GM18861 (cell line): ENCODE data around the gene ENKD1.
A peak's percentile ranks its signal among the peaks of the same experiment; 100 is the strongest.

Experiments used
- ATAC-seq: cut with Tn5 transposase; IDR thresholded peaks from one replicate; pipeline ENCODE4 v1.9.1; 2021; ENCODE audit not compliant: unreplicated experiment

Gene ENKD1

DNA sequence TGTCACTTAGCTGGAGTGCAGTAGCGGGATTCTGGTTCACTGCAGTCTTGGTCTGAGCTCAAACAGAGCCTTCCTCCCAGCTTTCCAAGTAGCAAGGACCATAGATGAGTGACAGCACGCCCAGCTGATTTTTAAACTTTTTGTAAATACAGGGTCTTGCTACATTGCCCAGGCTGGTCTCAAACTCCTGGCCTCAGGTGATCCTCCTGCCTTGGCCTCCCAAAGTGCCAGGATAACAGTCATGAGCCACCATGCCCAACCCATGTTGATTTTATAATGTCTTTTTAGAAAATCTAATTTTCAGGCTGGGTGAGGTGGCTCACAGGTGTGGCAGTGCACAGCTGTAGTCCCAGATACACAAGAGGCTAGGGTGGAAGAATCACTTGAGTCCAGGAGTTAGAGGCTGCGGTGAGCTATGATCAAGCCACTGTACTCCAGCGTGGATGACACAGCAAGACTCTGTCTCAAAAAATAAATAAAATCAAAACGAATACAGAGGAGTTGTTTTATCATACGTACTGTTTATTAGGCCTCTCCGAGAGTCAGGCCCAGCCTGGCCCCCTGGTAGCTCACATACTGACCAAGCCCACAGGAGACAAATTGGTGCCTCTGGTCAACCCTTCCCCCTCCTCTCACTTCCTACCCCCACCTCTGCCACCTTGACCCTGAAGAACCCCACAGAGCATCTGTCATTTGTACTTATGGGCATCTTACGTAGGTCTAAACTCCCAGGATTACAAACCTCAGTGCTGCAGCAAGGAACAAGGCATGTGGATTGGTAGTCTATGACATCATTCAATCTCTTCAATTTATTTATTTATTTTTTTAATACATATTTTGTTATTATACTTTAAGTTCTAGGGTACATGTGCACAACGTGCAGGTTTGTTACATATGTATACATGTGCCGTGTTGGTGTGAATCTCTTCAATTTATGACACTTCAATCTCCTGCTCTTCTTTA is 13.7 kb upstream of the ENKD1 start:
- no peak for ATAC-seq

DNA sequence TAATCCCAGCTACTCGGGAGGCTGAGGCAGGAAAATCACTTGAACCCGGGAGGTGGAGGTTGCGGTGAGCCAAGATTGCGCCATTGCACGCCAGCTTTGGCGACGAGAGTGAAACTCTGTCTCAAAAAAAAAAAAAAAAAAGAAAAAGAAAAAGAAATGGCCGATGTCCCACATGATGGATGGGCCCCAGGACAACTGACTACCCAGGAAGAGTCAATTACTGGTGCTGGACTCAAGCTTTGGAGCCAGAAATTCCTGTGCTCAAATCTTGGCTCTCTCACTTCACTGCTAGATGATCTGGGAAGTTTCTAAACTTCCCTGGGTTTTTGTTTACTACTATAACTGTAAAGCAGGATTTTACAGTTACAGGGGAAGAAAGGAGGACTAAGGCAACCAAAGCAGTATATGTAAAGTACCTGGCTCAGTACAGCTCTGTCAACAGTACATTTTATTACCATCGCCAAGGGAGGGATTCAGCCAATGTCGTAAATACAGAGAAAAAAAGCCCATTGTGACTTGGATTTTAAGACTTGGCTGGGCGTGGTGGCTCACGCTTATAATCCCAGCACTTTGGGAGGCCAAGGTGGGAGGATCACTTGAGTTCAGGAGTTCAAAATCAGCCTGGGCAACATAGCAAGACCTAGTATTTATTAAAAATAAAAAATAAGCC is 11.9 kb upstream of the ENKD1 start:
- no peak for ATAC-seq

DNA sequence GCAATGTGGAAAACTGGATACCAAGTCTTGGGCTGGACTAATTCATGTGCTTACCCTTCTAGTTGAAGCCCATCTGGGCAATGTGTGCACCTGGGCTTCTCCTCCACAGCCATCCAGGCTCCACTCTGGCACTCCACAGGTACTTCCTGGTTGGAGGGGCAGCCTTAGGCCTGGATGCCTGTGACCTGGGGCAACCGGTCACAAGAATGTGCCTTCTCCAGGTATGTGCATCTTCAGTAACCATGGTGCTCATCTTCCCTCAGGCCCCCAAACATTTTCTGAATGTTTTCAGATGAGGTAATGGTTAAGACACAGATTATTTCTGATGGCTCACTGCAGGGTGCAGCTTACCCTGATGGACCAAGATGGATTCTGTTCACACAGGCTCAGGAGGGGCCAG is 11.2 kb upstream of the ENKD1 start:
- no peak for ATAC-seq

- ATAC-seq, result no peak
These were observed 10.4 kb upstream of the ENKD1 start for GRCh38 chr16:67676939-67677338.

DNA sequence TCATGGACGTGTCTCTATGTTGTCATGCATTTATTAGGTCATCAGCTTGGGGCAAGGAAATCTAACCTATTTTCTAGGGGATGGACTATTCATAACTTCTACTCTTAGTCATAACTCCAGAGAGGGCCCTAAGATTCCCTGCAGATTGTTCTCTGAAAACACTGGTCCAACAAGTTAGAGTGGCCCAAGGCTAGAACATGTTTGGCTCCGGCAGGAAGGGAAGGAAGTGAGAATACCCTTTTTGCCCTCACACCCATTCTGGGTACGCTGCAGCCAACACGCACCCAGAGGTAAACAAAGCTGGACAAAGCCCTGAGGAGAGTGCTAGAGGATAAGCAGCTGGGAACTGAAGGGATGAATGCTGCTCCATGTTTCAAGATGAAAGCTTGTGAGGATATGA is 10.0 kb upstream of the ENKD1 start:
- no peak for ATAC-seq

DNA sequence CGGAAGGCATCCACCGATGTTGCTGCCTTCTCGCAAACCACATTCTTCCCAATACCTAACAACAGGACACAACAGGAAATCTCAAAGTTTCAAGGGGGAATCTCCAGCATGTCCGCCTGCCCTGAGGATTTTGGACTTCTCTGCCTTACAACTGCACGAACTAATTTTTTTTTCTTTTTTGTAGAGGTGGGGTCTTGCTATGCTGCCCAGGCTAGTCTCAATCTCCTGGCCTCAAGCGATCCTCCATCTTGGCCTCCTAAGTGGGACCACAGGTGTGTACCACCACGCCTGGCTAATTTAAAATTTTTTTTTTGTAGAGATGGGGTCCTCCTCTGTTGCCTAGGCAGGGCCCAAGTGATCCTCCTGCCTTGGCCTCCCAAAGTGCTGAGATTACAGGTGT is 9.4 kb upstream of the ENKD1 start:
- no peak for ATAC-seq

- ATAC-seq, result no peak
These were observed 9.0 kb upstream of the ENKD1 start for GRCh38 chr16:67675579-67675935.

DNA sequence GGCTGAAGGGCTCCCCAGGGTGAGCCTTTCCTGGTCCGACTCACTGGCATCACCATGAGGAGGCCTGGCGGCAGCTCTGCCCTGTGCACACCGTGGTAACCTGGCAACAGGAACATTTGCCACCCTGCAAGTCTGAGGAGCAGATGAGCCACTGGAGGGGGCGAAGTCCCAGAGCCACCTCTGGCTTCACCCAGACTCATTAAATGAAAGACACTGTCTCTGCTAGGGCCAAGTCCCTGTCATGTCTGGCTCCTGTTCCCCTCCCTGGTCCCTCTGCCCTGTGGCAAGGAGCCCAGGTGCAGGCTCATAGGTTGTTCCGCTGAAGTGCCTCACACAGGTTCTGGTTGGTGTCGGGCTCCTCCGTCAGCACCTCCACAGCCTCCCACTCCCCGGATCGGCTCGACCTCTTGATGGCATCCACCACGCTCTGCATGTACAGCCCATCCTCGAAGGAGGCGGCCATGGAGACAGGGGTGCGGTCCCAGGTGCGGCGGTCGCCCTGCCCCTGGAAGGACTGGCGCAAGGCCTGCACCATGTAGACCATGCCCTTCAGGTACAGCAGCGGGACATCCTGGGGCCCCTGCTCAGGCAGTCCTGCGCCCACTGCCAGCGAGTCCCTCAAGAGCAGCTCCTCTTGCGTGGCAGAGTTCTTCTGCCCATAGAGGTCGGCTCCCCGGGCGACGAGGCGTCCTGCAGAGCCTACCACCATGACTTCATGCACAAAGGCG is 8.5 kb upstream of the ENKD1 start:
- no peak for ATAC-seq

DNA sequence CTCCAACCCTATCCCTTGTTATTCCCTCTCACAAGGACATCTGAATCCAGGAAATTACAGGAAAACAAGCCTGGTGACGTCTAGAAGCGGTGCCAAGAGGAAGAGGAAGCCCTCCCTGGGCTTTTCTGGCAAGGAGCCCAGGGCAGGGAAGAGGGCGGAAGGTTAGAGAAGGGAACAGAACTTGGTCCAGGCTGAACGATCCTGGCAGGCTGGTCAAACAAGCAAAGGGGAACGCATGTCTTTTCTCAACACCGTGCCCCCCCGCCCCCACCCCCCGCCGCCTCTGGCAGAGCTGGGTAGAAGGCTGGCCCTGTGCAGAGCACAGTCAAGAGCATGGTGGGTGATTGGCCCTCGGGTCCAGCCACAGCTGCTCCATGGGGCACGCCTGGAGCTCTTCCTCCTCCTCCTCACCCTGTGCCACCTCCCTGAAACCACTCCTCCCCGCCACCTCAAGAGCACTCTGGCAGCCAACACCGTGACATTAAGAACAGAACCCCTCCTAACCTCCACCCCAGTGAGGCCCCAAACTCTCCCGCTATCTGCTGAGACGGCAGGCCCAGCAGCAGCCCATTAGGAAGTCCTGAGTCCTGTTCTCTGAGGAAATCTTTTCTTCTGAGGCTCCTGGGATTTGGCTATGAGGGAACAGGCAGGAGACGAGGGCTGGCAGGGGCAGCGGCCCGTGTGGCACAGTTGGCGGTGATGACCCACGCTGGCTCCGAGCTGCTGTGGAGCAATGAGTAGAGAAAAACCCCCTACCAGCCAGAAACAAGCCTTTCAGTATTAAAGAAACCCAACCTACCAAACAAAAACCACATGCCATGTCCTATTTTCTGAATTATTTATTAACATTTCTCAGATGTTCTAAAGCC is 7.4 kb upstream of the ENKD1 start:
- ATAC-seq, result no peak

DNA sequence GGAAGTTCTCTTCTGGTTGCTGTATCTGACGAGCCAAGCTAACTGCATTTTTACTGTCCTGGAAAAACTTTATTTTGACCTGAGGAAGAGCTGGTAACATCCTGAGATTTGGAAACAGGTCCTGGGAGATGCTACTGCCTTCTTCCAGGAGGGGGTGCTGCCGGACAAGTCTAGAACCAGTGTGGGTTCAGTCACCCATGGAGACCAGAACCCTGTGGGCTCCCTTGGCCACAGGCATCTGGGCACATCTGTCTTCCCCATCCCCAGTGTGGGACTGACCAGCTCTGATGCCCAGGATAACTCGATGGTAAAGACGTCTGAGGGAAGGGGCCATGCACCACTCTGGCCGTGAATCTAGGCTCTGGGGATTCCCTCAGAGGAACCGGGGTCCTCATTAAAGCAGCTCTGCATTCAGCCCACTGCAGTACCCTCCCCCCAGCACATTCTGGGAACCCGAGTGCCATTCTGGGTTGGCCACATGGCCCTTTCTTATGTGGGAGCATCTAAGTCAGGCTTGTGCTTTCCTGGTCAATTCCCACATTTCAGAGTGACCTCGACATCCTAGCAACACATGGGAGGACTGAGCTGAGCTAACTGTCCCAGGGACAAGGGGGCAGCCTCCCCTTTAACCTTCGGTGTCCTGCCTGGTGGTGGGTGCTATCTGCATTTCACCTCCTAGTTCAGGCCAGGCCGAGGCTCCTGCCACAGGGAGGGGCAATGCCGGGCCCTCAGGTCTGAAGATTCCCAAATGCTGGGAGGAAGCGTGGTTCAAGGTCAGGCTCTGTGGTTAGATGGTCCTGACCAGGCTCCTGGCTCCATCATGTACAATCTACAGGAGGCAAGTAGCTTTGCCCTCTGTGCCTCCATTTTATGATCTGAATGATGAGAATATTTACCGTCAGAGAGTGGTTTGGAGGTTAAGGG is 6.5 kb upstream of the ENKD1 start:
- ATAC-seq, result no peak

DNA sequence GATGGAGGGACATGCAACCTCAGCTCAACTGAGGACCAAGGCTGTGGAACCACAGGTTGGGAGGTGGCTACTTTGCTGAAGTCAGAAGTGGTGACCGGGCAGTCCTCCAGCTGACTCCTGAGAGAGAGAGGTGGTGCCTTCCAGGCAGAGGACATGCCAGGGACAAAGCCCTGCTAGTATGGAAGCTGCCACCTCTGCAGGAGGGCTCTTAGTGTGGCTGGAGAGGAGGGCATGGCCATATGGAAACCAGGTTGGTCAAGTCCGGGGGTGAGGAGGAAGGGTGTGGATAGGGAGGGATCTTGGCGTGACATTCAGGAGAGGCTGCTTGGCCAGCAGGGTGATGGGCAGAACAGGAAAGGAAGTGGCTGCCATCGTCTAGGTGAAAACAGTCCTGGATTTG is 5.8 kb upstream of the ENKD1 start:
- no peak for ATAC-seq

DNA sequence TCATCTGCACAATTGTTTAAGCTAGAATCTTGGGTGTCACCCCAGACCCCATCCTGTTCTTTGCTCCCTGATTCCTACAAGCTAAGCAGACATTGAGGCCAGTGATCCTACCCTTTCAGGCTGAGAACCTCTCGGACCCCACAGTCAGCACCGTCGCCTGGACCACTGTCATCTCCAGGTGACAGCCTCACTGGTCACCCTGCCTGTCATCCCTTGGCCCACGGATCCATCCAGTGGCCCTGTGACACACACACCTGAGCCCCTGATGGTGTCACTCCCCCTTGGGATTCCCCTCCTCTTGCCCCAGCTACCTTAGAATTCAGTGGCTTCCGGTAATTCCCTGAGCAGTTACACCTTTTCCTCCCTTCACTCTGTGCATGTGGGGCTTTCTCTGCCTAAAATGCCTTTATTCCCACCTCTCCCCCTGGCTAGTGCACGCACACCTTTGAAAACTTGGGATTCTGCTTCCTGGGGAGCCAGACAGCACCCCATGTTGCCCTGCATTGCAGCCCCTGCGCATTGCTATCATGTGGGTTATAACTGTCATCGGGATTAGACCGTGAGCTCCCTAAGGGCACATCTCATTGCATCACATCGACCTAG is 3.0 kb upstream of the ENKD1 start:
- no peak for ATAC-seq

DNA sequence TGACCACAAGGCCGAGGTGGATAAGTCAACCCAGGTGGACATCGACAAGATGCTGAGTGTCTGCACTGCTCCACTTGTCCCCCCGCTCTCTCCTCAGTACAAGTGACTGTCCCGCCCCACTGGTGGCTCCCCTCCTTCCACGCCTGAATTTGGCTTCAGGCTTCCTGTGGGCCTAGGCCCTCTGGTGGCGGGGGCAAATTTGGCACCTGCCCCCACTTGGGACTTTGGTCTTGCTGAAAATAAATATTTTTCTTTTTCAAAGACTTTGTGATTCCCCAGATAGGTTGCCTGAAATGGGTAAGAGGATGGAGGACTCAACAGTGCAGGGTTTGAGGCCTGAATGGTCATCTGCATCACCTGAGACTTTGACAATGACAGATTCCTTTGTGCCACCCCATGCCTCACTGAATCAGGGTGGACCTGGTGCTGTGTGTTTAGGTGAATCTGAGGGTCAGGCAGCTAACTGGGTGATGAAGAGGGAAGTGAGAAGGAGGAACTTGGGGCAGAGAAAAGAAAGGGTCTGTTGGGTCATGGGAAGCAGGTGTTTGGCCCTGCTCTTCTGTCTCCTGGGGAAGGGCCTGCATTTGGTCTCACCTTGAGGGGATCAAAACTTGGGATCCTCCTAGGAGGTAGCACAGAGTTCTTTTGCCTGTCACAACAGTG is 2.1 kb upstream of the ENKD1 start:
- ATAC-seq, result no peak

DNA sequence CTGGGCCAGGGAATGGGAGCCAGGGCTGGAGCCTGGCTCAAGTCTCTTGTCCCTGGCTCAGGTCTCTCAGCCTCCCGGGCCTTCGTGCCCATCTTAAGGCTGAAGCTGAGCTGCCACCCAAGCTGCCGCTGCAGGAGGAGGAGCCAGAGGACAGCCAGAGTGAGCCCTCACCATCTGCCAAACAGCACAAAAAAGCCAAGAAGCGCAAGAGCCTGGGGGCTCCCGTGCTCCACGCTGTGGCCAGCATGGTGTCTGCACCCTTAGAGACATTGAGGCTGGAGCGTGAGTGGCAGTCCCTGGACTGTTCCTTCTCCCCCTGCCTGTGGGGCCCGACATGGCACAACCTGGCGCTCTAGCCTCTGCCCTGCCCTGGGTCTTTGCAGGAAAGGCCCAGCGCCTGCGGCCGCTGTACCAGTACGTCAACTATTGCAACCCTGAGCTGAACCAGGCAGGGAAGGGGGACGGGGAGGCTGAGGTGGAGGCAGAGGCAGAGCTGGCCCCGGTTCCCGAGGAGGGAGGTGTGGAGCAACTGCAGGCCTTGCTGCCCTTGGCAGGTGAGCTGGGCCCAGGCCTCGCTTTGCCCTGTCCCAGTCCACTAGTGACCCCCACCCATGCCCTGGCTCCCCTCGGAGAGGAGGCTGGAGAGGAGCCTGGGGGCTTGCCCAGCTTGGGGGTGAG is 1.4 kb upstream of the ENKD1 start:
- ATAC-seq, result peak; percentile 68

- ATAC-seq, result no peak
These were observed 885 bp upstream of the ENKD1 start for GRCh38 chr16:67667453-67667816.

DNA sequence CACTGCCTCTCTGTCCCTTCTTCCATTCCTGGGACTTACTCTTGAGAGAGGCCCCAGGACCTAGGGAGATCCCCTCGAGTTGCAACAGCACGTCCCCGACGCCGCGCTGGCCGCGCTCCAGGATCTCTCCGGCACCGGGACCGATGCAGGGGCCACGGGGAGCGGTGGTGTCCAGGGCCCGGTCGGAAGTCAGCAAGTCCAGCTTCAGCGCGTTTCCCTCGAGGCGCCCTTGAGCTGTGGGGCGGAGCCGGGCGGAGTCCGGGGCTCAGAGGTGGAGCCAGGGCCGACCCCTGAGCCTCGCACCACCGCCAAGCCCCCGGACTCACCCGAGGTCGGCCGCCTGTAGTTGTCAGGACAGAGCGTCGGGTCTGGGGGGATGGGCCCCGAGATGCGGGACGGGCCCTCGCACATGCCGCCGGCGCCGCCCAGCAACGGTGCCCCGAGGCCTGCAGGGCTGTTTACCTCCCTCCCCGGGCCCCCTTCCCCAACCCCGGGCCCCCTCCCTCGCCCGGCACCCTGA is 458 bp downstream of the ENKD1 start:
- no peak for ATAC-seq

- ATAC-seq, result no peak
These were observed 952 bp downstream of the ENKD1 start for GRCh38 chr16:67665598-67665997.

- ATAC-seq, result no peak
These were observed 1.7 kb downstream of the ENKD1 start for GRCh38 chr16:67664871-67665270.
